GM12878 (cell line): Measurements from ENCODE around the gene YBX1. TPM values are rescaled to one million over a fixed set of nuclear protein-coding genes. Genes with fewer than 3 reads are reported as not detected.

ENCODE experiments used
- ATAC-seq: fragments of 200-7000 bp; cut with Tn5 transposase; 3 replicates; pipeline ENCODE4 v1.9.1; 2020; ENCODE audit warnings: mild to moderate bottlenecking, moderate library complexity
- BruUV-seq: library from RNA; stranded (reverse); fragments of 400-500 nt; replicated peaks from 2 replicates; lab custom pipeline; 2021; lab: Mats Ljungman, UMichigan
- CTCF ChIA-PET: fragments of 300-600 bp; sonication (Branson Sonifier 250); formaldehyde crosslinking; extraction: SDS; loops from one replicate; lab custom pipeline; 2021; ENCODE audit warnings: inconsistent platforms; lab: Yijun Ruan, JAX
- POLR2A ChIA-PET: fragments of 350-600 bp; formaldehyde crosslinking; extraction: SDS; loops from one replicate; lab custom pipeline; 2021; ENCODE audit warnings: inconsistent platforms; lab: Charles Lee
- RAD21 ChIA-PET: fragments of 300-600 bp; sonication (Branson Sonifier 250); formaldehyde crosslinking; loops from one replicate; lab custom pipeline; 2023; ENCODE audit warnings: antibody characterized with exemption; ENCODE audit not compliant: unreplicated experiment; lab: Charles Lee
- SMC1A ChIA-PET: fragments of 300-600 bp; sonication (Branson Sonifier 250); formaldehyde crosslinking; loops from one replicate; lab custom pipeline; 2023; ENCODE audit not compliant: unreplicated experiment, uncharacterized antibody; lab: Charles Lee
- DNase-seq: peaks from one replicate; pipeline ENCODE4 v3.0.0-alpha.2; 2011; ENCODE audit warnings: low read depth, low spot score
- FAIRE-seq: peaks from 3 replicates; lab custom pipeline; 2011; peaks lifted over from hg19 to GRCh38; lab: Jason Lieb, UNC
- H2AFZ ChIP-seq: 2 replicates; pipeline ENCODE4 v1.6.0; 2011; ENCODE audit warnings: low read depth, low read length, control low read depth; ENCODE audit not compliant: control insufficient read depth
- H3K27ac ChIP-seq: 2 replicates; pipeline ENCODE4 v1.5.1; 2011; ENCODE audit warnings: control low read depth; ENCODE audit not compliant: control insufficient read depth, insufficient read depth
- H3K27me3 ChIP-seq, 2 experiments: replicated peaks in 1 of 2; 2 replicates each; pipeline versions ENCODE4 v1.6.0 to v1.6.1; 2011; ENCODE audit warnings: low read length in 1 of 2; ENCODE audit not compliant: control insufficient read depth in 2 of 2, insufficient read depth in 2 of 2
- H3K36me3 ChIP-seq, 2 experiments: 2 replicates each; pipeline ENCODE4 v1.5.1; 2011; ENCODE audit warnings: low read length in 1 of 2; ENCODE audit not compliant: control insufficient read depth in 2 of 2, insufficient read depth in 2 of 2
- H3K4me1 ChIP-seq: 2 replicates; pipeline ENCODE4 v1.6.1; 2011; ENCODE audit warnings: mild to moderate bottlenecking, low read length, moderate library complexity, mixed read lengths; ENCODE audit not compliant: control insufficient read depth, insufficient read depth
- H3K4me2 ChIP-seq: 2 replicates; pipeline ENCODE4 v1.6.0; 2011; ENCODE audit warnings: control low read depth; ENCODE audit not compliant: control insufficient read depth, insufficient read depth
- H3K4me3 ChIP-seq: fragments of 200-600 bp; sonication (generic); 2 replicates; pipeline ENCODE4 v1.5.1; 2016
- H3K79me2 ChIP-seq: 2 replicates; pipeline ENCODE4 v1.6.0; 2011; ENCODE audit warnings: low read length; ENCODE audit not compliant: control insufficient read depth, insufficient read depth
- H3K9ac ChIP-seq: 2 replicates; pipeline ENCODE4 v1.8.0; 2011; ENCODE audit warnings: low read length, control low read depth, mixed read lengths; ENCODE audit not compliant: control insufficient read depth, insufficient read depth
- H3K9me3 ChIP-seq: replicated peaks from 3 replicates; pipeline ENCODE4 v1.5.1; 2011; ENCODE audit warnings: mild to moderate bottlenecking, low read length; ENCODE audit not compliant: control insufficient read depth, insufficient read depth
- H4K20me1 ChIP-seq: 2 replicates; pipeline ENCODE4 v1.6.0; 2011; ENCODE audit not compliant: control insufficient read depth, insufficient read depth
- ATF3 ChIP-seq: IDR thresholded peaks from 2 replicates; pipeline ENCODE4 v1.6.1; 2011; ENCODE audit warnings: low read depth, mild to moderate bottlenecking, low read length, moderate library complexity, borderline replicate concordance; ENCODE audit errors: extremely low read depth
- GATAD2B ChIP-seq: fragments of 450-650 bp; conservative IDR thresholded peaks from 2 replicates; pipeline ENCODE4 v1.6.1; 2017; ENCODE audit warnings: low read depth, mild to moderate bottlenecking, moderate library complexity
- MLLT1 ChIP-seq: fragments of 450-650 bp; IDR thresholded peaks from 2 replicates; pipeline ENCODE4 v1.6.1; 2016; ENCODE audit warnings: mild to moderate bottlenecking
- NR2F1 ChIP-seq: fragments of 450-650 bp; conservative IDR thresholded peaks from 2 replicates; pipeline ENCODE4 v1.6.1; 2017; ENCODE audit warnings: mild to moderate bottlenecking
- RBBP5 ChIP-seq: fragments of 200-600 bp; sonication (generic); conservative IDR thresholded peaks from 2 replicates; pipeline ENCODE4 v1.6.1; 2016
- RUNX3 ChIP-seq: IDR thresholded peaks from 2 replicates; pipeline ENCODE4 v1.6.1; 2012; ENCODE audit warnings: low read length, inconsistent platforms
- SP1 ChIP-seq: IDR thresholded peaks from one replicate; pipeline ENCODE4 v1.6.1; 2011; ENCODE audit warnings: low read depth, low read length
- SRF ChIP-seq, 2 experiments: IDR thresholded peaks; 2 replicates each; pipeline ENCODE4 v1.6.1; 2011; ENCODE audit warnings: low read depth in 2 of 2, low read length in 2 of 2, mild to moderate bottlenecking in 1 of 2, moderate library complexity in 1 of 2
- STAT1 ChIP-seq: fragments of 450-650 bp; conservative IDR thresholded peaks from 2 replicates; pipeline ENCODE4 v1.6.1; 2014; ENCODE audit warnings: antibody characterized with exemption, mild to moderate bottlenecking
- ZBTB4 ChIP-seq: fragments of 450-650 bp; formaldehyde crosslinking; IDR thresholded peaks from 2 replicates; pipeline ENCODE4 v1.4.0; 2022; ENCODE audit warnings: mild to moderate bottlenecking, moderate library complexity
- ZNF207 ChIP-seq: fragments of 450-650 bp; IDR thresholded peaks from 2 replicates; pipeline ENCODE4 v1.6.1; 2014; ENCODE audit warnings: antibody characterized with exemption, mild to moderate bottlenecking, borderline replicate concordance
- ZZZ3 ChIP-seq: IDR thresholded peaks from 2 replicates; pipeline ENCODE4 v1.6.1; 2011; ENCODE audit warnings: low read depth; ENCODE audit not compliant: control insufficient read depth, insufficient read length
- WGBS: methylation state at CpG from one replicate; pipeline ENCODE4 v1.1.6; 2016; ENCODE audit warnings: low lambda C conversion rate; ENCODE audit not compliant: insufficient replicate concordance, insufficient coverage; ENCODE audit errors: missing lambda C conversion rate; 5-methylcytosine and 5-hydroxymethylcytosine counted together
- in situ Hi-C: fragments of 300-500 bp; cut with MboI; formaldehyde crosslinking; loops from 9 replicates; pipeline ENCODE4 v1.14.3; 2018; ENCODE audit warnings: mixed read lengths
- intact Hi-C: fragments of 100-400 bp; cut with micrococcal nuclease; formaldehyde crosslinking; loops from one replicate; pipeline ENCODE4 v1.14.2; 2022; ENCODE audit not compliant: unreplicated experiment
- polyA plus RNA-seq, 11 experiments: library from polyadenylated mRNA; depleted of rRNA in 4 of 11; unstranded in 6 of 11; stranded (reverse) in 5 of 11; fragments of >200 nt; fragmentation: Nextera tagmentation in 4 of 11; fragmentation: Illumina TruSeq in 1 of 11; extraction: Ambion mirVana in 4 of 11; extraction: Trizol in 1 of 11; gene quantifications; 1 replicate in 1 of 11; 2 replicates in 10 of 11; pipeline versions ENCODE4 v1.2.1 to v1.2.3, GENCODE V29; 2011 to 2016; ENCODE audit warnings: inconsistent platforms in 2 of 11, missing spikeins in 2 of 11, low read depth in 1 of 11
- total RNA-seq, 4 experiments: library from RNA; depleted of rRNA in 3 of 4; stranded (reverse); fragments of >200 nt in 3 of 4; fragmentation: Illumina TruSeq in 1 of 4; extraction: Trizol in 1 of 4; gene quantifications; 2 replicates each; pipeline versions ENCODE4 v1.2.1 to v1.2.3, GENCODE V29; 2013 to 2021

Gene YBX1
- total and polyA plus RNA-seq, 10 of the 15 experiments (the other 5 are each of a cell fraction or from before 2014, with no cell fraction given): 355 to 1,353 (median 858) TPM

- no TSS peak for BruUV-seq
- Histone ChIP-seq H3K9ac (no peak within 1 kb of the TSS), H3K9me3 (no peaks in the 10 kb centered on the region)
These were observed 57.8 kb downstream of the YBX1 start, which contains the start of gene CLDN19 for GRCh38 chr1:42739753-42740700. TSS of gene CLDN19 (minus strand) at chr1:42740236. CDS start at chr1:42740063, 173 bp downstream.

More at GRCh38 chr1:42739753-42740700, 57.8 kb downstream of the YBX1 start, which contains the start of gene CLDN19:
- no peak for DNase-seq
- ATAC-seq: no peak
- Histone ChIP-seq H3K4me2 (no peak within 1 kb of the TSS), H2AFZ (no peak within 1 kb of the TSS), H3K27me3 (no peaks in the 10 kb centered on the region), H3K4me3 (no peak within 1 kb of the TSS), H3K36me3 (no peaks in the 10 kb centered on the region), H3K79me2 (no peaks in the 10 kb centered on the region), H3K4me1 (peaks cover 11% of the 10 kb centered on the region), H4K20me1 (no peaks in the 10 kb centered on the region), H3K27ac (no peak within 1 kb of the TSS)
- 54% methylated on average over 25 of the region's 27 CpGs for WGBS
- in situ Hi-C loops (loop anchor here (10.0 kb wide), 1 partner anchor 145 kb away; no protein-coding TSS in a partner anchor), intact Hi-C loops (no loop called here)
- RAD21 ChIA-PET: no interaction called here
- CTCF ChIA-PET: interaction anchor here (1.0 kb wide), 1 partner anchor 162 kb away, joined by 3 read pairs; no protein-coding TSS in a partner anchor
- SMC1A ChIA-PET: no interaction called here
- FAIRE-seq: no peak
- TF ChIP-seq GATAD2B (no peak), MLLT1 (no peak), SP1 (no peak), NR2F1 (no peak), RUNX3 (no peak), STAT1 (no peak), ATF3 (no peak), SRF (IDR thresholded peaks at IDR 0.05; ENCODE audit: low read depth in 2 of 2, low read length in 2 of 2) (no peak), RBBP5 (no peak), ZNF207 (no peak), ZBTB4 (CRISPR knock-in tag) (no peak), ZZZ3 (no peak)
- POLR2A ChIA-PET: no interaction called here
